Fibroblast of gingiva (primary cell): ENCODE results near the gene VSIG10L.

Experiments used
- DNase-seq: peaks from one replicate; pipeline ENCODE4 v3.0.0-alpha.2; 2011; ENCODE audit warnings: low read depth

VSIG10L gene

DNA sequence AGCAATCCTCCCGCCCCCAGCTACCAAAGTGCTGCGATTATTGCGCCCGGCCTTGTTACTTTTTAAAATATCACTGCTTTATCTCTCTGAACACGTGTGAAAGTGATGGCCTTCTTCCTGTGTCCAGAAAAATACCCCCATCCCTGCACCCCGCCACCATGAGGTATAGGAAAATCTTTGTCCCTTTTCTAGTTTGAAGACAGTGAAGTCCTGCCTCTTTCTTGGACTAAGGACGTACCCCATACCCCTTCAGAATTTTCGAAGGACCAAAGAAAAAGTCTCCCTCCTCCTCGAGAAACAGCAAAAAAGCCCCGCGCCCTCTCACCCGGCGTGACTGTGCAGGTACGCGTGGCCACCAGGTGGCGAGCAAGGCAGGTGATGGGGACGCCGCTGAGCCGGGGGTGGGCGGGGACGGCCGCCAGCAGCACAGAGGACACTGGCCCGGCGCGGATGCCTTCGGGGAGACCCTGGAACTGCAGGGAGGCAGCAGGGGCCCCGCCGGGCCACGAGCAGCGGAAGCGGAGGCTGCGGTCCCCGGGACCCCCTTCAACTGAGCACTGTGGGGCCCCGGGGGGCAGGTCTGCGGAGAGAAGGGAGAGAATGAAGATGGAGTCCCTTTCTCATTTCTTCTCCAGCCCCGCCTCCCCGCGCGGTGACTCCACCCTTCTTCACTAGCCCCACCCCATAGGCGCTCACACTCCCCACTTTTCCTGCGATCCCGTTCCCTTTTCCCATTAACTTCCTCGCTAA, 3.2 kb downstream of the VSIG10L start:
- peak; percentile 64 for DNase-seq

DNA sequence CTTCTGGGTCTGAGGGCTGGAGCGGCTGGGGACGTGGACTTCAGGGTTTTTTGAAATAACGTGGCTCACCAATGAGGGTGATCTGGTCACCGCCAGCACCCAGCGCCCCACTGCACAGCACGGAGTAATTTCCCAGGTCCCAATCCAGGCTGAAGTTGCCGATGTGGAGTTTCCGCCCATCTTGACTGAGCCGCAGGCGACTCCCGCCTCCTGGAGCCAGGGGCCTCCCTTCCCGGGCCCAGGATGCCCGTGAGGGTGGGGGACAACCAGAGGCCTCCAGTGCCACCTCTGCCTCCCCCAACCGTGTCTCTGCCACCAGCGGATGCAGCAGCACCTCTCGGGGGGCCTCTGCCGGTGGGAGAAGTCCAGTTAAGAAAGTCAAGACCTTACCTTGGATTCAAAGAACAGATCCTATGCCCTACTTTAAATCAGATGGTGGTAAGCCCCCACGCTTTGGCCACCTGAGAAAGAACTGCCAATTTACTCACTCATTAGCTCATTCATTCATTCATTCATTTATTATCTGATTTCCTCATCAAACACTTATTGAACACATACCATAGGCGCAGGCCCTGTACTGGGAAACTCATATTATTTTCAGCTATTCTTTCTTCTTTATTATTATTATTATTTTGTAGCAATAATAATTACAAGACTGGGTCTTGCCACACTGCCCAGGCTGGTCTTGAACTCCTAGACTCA, 3.9 kb downstream of the VSIG10L start:
- no peak for DNase-seq

DNA sequence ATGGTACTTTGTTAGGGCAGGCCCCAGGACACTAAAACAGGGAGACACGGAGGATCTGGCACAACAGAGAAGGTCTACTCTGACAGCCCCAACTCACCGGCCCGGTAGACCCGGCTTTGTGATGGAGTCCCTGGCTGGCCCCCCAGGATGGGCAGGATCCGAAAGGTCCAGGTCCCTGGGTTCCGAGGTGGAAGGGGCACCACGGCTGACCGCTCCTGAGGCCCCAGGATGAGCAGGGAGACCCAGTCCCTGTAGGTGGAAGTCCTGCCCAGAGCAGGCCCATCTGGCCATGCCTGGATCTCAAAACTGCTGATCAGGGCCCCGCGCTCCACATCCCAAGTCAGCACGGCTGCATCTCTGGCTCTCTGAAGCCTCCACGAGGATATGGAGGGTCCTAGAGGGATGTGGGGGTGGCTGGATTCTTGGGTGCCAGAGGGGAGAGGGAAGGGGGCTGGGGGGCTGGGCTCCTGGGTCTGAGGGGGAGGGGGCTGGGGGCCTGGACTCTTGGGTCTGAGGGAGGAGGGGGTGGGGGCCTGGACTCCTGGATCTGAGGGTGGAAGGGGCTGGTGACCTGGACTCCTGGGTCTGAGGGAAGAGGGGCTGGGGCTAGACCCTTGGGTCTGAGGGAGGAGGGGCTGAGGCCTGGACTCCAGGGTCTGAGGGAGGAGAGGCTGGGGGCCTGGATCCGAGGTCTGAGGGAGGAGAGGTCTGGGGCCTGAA, 4.6 kb downstream of the VSIG10L start:
- DNase-seq = no peak

DNA sequence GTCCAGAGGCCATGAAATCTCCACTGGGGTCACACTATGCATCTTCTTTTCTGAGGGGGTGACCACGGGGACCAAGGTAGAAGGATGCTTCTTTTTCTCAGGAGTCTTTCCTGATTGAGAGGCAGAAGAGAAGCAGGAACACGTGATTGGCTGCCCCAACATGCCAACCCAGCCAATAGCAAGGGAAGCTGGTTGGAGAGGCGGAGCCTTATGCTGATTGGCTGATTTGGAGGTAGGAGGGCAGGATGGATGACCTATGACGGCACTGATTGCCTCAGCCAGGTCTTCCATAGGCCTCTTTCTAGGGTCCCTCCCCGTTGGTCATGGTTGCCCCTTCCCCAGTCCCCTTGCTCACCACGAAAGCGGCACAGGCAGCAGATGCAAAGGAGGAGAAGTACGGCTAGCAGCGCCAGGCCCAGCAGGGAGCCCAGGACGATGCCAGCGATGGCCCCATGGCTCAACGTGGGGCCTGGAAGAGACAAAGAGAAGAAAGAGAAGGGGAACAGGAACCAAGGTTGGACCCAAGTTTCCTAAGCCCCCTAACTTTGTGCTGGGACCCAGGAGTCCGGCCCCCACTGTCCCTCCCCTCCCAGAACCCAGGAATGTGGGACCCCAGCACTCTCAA, 8.0 kb downstream of the VSIG10L start:
- no peak for DNase-seq

- no peak for DNase-seq
These were observed 10.2 kb downstream of the VSIG10L start for GRCh38 chr19:51331716-51332115.

DNA sequence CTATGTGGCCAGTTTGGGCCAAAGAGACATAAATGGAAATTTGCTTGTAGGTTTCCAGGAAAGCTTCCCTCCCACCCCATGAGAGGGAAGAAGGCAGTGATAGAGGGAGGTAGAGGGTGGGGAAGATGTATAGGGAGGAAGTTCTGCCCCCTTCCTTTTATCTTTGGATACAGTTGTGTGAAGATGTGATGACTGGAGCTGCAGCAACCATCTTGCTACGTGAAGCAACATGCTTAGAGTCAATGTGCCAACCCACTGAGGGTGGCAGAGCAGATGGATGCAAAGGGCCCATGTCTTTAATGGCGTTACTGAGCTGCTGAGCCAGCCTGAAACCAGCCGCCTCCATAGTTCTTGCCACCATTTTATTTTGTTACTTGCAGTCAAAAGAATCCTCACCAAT, 10.7 kb downstream of the VSIG10L start:
- no peak for DNase-seq

DNA sequence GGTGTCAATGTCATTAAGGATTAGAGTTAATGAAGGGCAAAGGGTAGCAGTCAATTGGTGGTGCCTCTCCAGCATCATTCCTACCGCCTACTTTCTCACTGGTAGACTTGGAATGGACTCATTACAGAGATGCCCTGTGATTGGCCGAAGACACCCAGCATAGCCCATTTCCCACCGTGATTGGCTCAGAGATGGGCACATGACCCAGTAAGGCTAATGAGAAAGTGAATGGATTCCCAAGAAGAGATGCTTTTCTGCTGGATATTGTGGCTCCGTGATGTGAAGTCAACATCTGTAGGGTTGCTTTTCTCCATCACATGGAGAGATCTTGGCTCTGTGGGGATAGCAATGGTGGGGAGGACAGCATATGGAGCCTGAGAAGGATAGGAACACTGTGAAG, 11.6 kb downstream of the VSIG10L start:
- DNase-seq = no peak

DNA sequence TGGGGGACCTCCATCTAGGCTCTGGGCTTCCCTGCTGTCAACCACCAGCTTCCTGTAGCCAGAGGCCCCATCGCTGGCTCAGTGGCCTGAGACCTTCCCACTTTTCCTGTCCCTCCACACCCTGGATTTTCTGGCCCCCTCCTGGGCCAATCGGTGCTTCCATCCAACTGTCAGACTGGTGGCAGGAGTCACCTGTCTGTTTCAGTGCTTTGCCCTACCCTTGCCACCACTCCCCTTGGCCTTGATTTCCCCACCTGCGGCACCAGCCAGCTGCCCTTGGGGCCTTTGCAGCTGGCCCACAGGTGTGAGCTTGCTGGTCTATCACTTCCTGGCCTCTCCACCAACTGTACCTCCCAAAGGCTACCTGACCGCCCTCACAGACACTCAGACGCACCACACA, 12.5 kb downstream of the VSIG10L start:
- DNase-seq = no peak

DNA sequence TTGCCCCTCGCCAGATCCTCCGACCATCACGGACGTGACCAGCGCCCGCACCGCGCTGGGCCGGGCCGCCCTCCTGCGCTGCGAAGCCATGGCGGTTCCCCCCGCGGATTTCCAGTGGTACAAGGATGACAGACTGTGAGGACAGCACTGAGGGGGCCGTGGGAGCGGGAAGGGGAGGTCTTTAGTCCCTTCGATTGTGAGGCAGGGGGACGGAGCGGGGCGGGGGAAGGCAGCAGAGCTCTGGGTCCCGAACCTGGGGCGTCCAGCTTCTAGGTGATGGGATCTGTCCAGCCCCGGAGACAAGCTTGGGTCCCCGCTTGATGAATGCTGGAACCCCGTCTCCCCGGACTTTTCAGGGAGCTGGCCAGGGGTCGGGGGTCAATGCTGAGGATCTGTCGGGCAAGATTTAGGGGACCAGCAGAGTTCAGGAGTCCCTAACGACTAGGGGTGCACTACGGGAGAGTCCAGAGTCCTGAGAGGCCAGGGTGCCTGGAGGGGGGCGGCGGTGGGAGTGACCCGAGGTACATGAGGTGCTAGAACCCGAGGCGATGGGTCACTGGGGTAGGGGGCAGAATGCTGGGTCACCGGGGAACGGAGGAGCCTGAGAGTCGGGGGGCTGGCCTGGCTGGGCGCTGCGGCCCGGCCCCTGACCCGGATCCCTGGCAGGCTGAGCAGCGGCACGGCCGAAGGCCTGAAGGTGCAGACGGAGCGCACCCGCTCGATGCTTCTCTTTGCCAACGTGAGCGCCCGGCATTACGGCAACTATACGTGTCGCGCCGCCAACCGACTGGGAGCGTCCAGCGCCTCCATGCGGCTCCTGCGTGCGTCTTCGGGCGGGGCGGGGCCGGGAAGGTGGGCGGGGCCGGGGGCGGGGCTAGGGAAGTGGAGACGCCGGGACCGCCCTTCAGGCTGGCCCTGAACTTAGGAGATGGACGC, 14.6 kb downstream of the VSIG10L start:
- DNase-seq = peak; percentile 19

DNA sequence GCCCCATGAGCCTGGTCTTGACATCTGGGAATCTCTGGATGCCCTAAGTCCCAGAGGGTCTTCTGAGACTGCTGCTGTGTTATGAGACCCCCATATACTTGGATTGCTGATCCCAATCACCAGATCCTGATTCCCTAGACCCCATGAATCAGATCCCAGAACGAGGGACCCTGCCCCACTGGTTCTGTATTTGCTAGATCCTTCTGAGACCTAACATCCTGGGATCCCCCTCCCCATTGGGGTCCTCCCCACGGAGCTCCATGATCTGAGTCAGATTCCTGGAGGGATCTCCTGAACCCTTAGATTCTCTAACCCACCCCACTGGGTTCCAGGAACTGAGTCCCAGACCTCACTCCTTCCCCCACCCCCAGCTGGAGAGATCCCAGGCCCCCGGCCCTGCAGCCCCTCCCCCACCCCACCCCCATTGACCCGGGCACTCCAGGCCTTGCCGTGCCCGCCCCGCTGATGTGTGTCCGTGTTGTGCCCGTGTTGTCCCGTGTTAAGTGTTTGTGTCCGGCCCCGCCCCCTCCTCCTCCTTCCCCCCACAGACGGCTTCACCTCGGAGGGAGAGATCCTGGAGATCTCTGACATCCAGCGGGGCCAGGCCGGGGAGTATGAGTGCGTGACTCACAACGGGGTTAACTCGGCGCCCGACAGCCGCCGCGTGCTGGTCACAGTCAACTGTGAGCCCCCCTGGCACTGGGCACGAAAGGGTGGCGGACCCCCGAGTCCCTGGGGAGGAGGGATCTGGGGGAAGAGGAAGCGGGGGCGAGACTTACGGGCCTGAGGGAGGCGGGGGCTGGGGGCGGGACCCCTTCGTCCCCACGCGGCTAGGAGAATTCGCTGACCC, 15.5 kb downstream of the VSIG10L start:
- DNase-seq = no peak

- DNase-seq = no peak
These were observed 16.6 kb downstream of the VSIG10L start for GRCh38 chr19:51325161-51325976.

GRCh38 chr19:51324167-51324481, 17.8 kb downstream of the VSIG10L start:
- no peak for DNase-seq

DNA sequence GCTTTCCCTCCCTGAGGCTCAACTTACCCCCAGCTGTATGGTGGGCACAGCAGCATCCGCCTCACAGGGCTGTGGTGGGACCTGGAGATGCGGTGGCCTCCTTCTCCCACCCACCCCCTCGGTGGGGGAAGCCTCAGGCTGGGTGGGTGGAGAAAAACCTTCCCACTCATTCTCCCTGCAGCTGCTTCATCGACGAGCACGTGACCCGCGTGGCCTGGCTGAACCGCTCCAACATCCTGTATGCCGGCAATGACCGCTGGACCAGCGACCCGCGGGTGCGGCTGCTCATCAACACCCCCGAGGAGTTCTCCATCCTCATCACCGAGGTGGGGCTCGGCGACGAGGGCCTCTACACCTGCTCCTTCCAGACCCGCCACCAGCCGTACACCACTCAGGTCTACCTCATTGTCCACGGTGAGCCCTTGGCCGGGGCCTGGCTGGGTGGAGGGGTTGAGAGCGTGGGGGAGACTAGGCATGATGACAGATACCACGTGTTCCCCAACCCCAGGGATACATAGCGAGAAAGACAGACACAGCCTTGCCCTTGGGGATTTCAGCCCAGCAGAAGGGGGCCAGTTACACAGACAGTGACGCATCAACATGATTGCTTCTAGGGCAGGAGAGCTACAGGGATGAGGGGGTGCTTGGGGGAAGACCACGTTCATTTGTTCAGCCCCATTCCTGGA, 18.3 kb downstream of the VSIG10L start:
- no peak for DNase-seq

GRCh38 chr19:51321799-51322198, 20.1 kb downstream of the VSIG10L start:
- no peak for DNase-seq

DNA sequence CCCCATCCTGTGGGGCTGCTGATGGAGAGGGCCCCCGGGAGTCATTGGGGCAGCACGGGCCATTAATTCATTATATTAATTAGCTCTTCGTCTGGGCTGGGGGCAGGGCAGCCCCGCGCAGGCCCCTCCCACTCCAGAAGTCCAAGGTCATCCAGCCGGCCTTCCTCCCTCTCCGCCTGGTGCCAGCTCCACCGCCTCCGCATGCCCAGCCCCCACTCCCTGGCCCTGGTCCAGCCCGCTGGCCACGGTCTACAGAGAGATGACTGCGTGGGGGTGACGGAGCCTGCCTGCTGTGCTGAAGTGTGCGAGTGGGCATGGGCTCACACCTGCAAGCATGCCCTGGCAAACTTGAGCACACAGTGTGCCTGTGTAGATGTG, 21.7 kb downstream of the VSIG10L start:
- no peak for DNase-seq

DNA sequence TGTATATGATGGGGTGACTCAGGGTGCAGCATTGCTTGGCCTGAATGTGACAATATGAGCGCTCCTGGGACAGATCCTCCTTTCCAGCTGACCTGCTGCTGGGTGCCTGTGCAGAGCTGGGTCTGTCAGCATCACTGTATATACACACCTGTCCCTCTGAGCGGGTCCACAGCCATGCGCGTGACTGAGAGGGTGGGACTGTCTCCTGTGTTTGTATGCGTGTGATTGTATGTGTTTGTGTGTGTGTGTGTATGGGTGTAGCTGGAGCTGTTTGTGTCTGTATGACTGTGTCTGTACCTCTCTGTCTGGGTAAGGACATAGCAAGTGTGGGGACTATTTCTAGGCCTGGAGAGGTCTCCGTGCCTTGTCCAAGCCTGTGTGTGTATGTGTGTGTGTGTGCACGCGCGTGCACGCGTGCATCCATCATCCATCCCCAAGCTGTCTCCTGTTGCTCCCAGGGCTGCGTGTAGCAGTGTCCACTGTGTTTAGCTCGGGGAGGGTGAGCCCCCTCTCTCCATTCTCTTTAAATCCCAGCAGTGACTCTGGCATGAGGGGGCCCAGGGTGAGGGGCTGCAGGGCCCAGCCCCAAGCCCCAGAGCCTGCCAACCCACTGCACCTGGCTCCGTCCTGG, 22.2 kb downstream of the VSIG10L start:
- no peak for DNase-seq

DNA sequence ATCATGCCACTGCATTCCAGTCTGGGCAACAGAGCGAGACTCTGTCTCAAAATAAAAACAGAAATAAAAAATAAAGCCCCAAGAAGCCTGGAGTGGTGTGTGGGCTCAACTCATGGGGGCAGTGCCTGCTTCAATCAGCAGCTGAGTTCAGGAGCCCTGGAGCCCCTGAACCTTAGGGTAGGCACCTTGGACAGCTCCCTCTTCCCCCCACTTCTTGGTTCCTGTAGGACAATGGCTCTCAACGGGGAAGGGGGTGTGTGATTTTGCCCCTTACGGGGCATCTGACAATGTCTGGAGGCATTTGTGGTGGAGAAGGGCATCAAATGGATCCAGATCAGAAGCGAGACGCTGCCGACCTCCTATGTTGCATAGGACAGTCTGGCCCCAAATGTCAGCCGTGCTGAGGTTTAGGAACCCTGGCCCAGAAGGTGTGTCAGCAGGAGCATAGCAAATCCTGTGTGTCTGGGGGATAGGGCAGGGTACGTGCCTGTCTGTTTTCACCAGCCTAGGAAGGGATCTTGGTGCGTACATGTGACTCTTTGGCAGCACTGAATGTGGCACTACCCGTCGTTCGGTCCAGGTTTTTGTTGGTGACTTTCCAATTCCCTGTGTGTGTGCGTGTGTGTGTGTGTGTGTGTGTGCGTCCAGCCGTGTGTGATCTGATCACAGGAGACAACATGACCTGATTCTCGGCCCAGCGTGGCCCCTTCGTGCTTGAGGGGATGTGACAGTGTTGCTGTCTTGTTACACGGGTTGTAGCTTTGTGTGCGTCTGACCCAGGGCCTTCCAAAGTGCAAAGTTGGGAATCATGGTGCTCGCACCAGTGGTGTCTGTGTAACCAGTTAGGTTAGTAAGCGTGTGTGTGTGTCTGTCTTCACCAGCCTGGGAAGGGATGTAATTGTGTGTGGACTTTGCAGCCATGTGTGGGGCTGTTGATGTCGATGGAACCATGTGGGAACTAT, 23.0 kb downstream of the VSIG10L start:
- no peak for DNase-seq

GRCh38 chr19:51317968-51318367, 24.0 kb downstream of the VSIG10L start:
- no peak for DNase-seq
